HTERT RPE-1 (cell line): ENCODE measurements around the gene EMILIN3.

Source experiments
- in situ Hi-C: fragments of 300-500 bp; cut with MboI; formaldehyde crosslinking; loops from 4 replicates; pipeline ENCODE4 v1.14.3; 2020; ENCODE audit warnings: low sequenced_read_pairs

EMILIN3 gene

DNA sequence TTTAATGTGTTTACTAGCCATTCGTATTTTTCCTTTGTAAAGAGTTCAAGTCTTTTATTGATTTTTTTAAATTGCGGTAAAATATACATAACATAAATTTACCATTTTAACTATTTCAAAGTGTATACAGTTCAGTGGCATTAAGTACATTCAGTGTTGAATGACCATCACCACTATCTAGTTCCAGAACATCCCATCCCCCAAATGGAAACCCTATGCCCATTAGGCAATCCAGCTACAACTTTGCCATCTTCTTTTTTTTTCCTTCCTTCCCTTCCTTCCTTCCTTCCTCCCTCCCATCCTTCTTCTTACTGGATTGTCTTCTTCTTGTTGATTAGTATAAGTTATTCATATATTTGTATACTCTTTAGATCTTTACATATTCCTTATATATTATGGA lies 17.4 kb downstream of the EMILIN3 start:
- in situ Hi-C loops, result loop anchor here (25.0 kb wide), 1 partner anchor 187 kb away; no protein-coding TSS in a partner anchor

- in situ Hi-C loops, result loop anchor here (25.0 kb wide), 1 partner anchor 186 kb away; no protein-coding TSS in a partner anchor
These were observed 18.0 kb downstream of the EMILIN3 start for GRCh38 chr20:41348430-41349172.

GRCh38 chr20:41347523-41348429 lies 18.8 kb downstream of the EMILIN3 start:
- in situ Hi-C loops, result loop anchor here (25.0 kb wide), 1 partner anchor 185 kb away; no protein-coding TSS in a partner anchor

DNA sequence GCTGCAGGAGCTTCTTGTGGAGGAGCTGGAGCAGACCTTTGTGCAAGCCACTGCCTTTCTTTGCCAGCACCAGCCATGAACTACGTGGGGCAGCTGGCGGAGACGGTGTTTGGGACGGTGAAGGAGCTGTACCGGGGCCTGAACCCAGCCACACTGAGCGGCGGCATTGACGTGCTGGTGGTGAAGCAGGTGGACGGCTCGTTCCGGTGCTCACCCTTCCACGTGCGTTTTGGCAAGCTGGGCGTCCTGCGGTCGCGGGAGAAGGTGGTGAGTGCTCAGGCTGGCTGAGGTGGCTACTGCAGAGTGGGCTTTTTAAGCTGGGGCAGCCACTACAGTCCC lies 20.9 kb downstream of the EMILIN3 start:
- in situ Hi-C loops, result loop anchor here (25.0 kb wide), 1 partner anchor 183 kb away; no protein-coding TSS in a partner anchor

DNA sequence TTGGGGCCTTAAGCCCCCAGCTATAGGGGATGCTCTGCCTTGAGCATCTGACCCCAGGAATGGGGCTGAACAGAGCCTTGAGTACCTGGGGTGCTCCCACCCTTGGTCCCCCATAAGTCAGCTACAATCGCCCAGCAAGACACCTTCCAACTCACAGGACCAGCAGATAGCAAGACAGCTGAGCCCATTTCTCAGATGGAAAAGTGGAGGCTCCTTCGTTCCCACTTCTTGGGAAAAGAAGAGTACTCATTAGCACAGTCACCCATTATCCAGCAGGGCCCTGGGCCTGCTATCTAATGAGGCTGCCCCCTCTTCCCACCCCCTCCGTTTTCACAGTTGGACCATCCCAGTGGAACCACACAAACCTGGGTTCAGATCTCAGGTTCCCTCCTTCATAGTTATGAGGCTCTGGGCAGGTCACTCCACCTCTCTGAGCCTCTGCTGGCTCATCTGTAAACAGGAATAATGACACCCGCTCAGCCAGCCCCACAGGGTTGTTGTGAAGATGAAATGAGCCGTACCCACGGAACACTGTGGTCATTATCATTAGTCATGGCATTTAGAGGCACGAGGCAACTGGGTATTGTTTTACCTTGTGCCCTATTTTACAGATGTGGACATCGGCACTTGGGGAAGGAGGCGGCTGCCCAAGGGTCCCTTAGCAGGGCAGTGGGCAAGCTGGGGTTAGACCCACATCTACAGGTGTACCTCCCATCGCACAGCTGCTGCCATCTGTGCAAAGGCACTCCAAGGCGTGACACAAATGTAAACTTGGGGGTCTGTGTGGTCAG lies 21.5 kb downstream of the EMILIN3 start:
- in situ Hi-C loops, result loop anchor here (25.0 kb wide), 1 partner anchor 183 kb away; no protein-coding TSS in a partner anchor

DNA sequence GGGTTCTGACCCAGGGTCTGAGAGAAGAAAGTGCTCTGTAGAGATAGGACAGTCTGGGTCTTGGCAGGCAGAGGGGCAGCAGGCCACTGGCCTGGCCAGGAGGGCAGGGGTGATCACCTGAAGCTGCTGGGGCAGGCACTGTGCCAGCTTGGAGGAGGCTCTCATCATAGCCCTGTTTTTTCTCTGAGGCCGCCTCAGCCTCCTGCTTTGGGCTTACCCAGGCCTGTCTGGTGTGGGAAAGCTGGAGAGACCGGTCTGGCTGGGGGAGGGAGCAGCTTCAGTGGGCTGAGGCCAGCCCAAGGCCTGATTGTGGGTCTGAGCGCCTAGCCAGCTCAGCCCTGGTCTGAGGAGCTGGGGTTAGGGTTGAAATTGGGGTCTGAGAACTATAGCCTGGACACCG lies 22.1 kb downstream of the EMILIN3 start:
- in situ Hi-C loops, result loop anchor here (25.0 kb wide), 1 partner anchor 182 kb away; no protein-coding TSS in a partner anchor

GRCh38 chr20:41342474-41343464 lies 23.8 kb downstream of the EMILIN3 start:
- in situ Hi-C loops, result loop anchor here (25.0 kb wide), 1 partner anchor 180 kb away; no protein-coding TSS in a partner anchor

DNA sequence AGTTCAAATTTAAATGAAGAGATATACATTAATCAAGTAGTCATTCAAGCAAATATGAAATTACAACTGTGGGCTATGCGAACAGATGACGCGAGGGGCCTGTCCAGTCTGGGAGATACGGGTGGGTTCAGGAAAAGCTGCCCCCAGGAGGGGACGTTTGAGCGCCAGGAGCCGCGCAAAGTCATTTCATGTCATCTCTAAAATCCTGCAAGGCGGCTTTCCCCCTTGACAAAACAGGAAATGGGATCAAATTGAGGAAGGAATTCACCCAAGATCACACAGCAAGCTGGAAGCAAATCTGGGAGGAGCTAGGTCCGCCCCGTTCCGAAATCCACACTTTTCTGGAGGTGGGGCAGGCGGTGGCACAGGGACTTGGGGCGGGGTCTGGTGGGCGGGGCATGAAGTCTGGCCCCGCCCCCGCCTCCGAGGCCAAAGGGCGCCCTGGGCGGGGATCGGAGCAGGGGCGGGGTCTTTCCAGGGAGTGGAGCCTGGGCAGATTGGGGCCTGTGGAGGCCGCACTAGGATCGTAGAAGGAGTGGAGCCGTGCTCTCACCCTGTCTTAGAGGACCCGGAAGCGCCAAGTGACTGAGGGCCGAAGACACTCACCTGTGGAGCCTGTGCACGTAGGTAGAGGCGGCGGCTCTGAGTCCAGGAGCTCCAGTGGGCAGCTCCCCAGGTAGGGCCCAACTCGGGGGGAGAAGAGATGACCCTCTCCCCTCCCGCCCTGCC lies 26.1 kb downstream of the EMILIN3 start, which contains the start of gene LPIN3:
Gene LPIN3, plus strand, starts transcription at position 495 of the 729 bp plus-strand sequence. CDS start 4,983 bp downstream, outside the sequence.
- in situ Hi-C loops, result loop anchor here (25.0 kb wide), 1 partner anchor 178 kb away; no protein-coding TSS in a partner anchor

DNA sequence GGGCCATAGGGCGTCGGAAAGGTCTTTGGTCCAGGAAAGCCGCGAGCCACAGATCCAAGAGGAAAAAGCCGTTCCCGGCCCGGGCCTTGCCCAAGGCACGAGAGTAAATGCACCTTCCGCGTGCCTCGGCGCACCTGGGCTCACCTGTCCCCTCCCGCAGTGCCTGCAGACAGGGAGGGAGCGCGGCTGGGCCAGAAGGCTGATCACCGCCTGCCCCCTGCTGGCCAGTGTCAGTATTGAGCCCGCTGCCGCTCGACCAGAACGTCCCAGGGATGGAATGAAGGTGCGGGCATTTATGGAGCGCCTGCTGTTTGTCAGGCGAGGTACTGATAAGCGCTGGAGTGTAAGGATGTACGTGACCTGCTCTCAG lies 26.7 kb downstream of the EMILIN3 start:
- in situ Hi-C loops, result loop anchor here (25.0 kb wide), 1 partner anchor 178 kb away; no protein-coding TSS in a partner anchor

- in situ Hi-C loops, result loop anchor here (25.0 kb wide), 1 partner anchor 175 kb away; no protein-coding TSS in a partner anchor
These were observed 29.7 kb downstream of the EMILIN3 start for GRCh38 chr20:41336711-41337492.

GRCh38 chr20:41335591-41335990 lies 31.0 kb downstream of the EMILIN3 start:
- in situ Hi-C loops, result loop anchor here (25.0 kb wide), 1 partner anchor 173 kb away; no protein-coding TSS in a partner anchor

GRCh38 chr20:41334443-41335421 lies 31.9 kb downstream of the EMILIN3 start:
- in situ Hi-C loops, result loop anchor here (25.0 kb wide), 1 partner anchor 172 kb away; no protein-coding TSS in a partner anchor

- in situ Hi-C loops, result loop anchor here (25.0 kb wide), 1 partner anchor 172 kb away; no protein-coding TSS in a partner anchor
These were observed 32.6 kb downstream of the EMILIN3 start for GRCh38 chr20:41334036-41334435.

DNA sequence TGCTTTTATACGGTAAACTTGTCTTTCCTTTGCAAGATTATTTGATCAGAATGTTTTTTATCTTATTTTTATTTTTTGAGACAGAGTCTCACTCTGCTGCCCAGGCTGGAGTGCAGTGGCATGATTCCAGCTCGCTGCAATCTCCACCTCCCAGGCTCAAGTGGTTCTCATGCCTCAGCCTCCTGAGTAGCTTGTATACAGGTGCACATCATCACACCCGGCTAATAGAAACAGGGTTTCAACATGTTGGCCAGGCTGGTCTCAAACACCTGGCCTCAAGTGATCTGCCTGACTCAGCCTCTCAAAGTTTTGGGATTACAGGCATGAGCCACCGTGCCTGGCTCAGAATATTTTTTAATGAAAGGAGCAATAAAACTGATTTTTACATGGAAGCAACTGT lies 34.9 kb downstream of the EMILIN3 start:
- in situ Hi-C loops, result loop anchor here (25.0 kb wide), 1 partner anchor 169 kb away; no protein-coding TSS in a partner anchor

- in situ Hi-C loops, result loop anchor here (25.0 kb wide), 1 partner anchor 169 kb away; no protein-coding TSS in a partner anchor
These were observed 35.7 kb downstream of the EMILIN3 start for GRCh38 chr20:41330941-41331340.

GRCh38 chr20:41330343-41330720 lies 36.3 kb downstream of the EMILIN3 start:
- in situ Hi-C loops, result loop anchor here (25.0 kb wide), 1 partner anchor 168 kb away; no protein-coding TSS in a partner anchor
